Stomach smooth muscle (tissue), 2 donors: ENCODE measurements around the gene CFL2.
A peak's percentile ranks its signal among the peaks of the same experiment; 100 is the strongest.
"Not testable (repeated sequence)": the region's sequence is repeated elsewhere in the genome, so short reads cannot be mapped to it uniquely, and the experiment has no call there.

ENCODE experiments used
- H3K27ac ChIP-seq: one replicate; pipeline ENCODE4 v1.7.0; 2013; ENCODE audit warnings: mild to moderate bottlenecking, low read length, inconsistent platforms
- H3K27me3 ChIP-seq, 2 donors: one replicate each; pipeline ENCODE4 v1.7.0; 2013; ENCODE audit warnings: low read length in 2 of 2; ENCODE audit not compliant: insufficient read depth in 2 of 2, control insufficient read depth in 1 of 2
- H3K36me3 ChIP-seq, 2 donors: one replicate each; pipeline ENCODE4 v1.7.0; 2013; ENCODE audit warnings: low read length in 2 of 2; ENCODE audit not compliant: control insufficient read depth in 2 of 2, insufficient read depth in 2 of 2
- H3K4me1 ChIP-seq: one replicate; pipeline ENCODE4 v1.7.0; 2013; ENCODE audit warnings: low read length; ENCODE audit not compliant: control insufficient read depth, insufficient read depth
- H3K4me3 ChIP-seq, 2 donors: one replicate each; pipeline ENCODE4 v1.7.0; 2013; ENCODE audit warnings: low read length in 2 of 2
- H3K9ac ChIP-seq, 2 donors: one replicate each; pipeline ENCODE4 v1.7.0; 2013; ENCODE audit warnings: low read length in 2 of 2, mild to moderate bottlenecking in 1 of 2
- H3K9me3 ChIP-seq, 2 donors: one replicate each; pipeline ENCODE4 v1.7.0; 2013; ENCODE audit warnings: low read length in 2 of 2; ENCODE audit not compliant: control insufficient read depth in 2 of 2
- donor health status: healthy.
- donor health status: Pancreatic carcinoma.

CFL2 gene

GRCh38 chr14:34714320-34715126 lies at the start of gene CFL2:
Gene CFL2 (minus strand): TSS chr14:34714593. CDS start chr14:34714540, 53 bp downstream.
- peaks cover 6 to 10% of the 10 kb centered on the region in 2 donors for H3K36me3 ChIP-seq
- peak within 1 kb of the TSS; percentile 72 to 86 for H3K4me3 ChIP-seq
- peak within 1 kb of the TSS; percentile 80 to 96 for H3K9ac ChIP-seq
- no peaks in the 10 kb centered on the region for H3K4me1 ChIP-seq
- peak within 1 kb of the TSS; percentile 96 for H3K27ac ChIP-seq
- no peaks in the 10 kb centered on the region for H3K9me3 ChIP-seq
- no peaks in the 10 kb centered on the region for H3K27me3 ChIP-seq

GRCh38 chr14:34755215-34755614 lies 40.8 kb upstream of the CFL2 start:
- Histone ChIP-seq H3K36me3 (peaks cover 0 to 2% of the 10 kb centered on the region in 2 donors), H3K4me1 (no peaks in the 10 kb centered on the region), H3K27me3 (no peaks in the 10 kb centered on the region), H3K9me3 (no peaks in the 10 kb centered on the region), H3K9ac (no peak overlapping the region), H3K4me3 (no peak overlapping the region), H3K27ac (no peak overlapping the region)

- H3K27me3 ChIP-seq: no peaks in the 10 kb centered on the region
- no peaks in the 10 kb centered on the region for H3K4me1 ChIP-seq
- H3K27ac ChIP-seq: no peak overlapping the region
- H3K9ac ChIP-seq: no peak overlapping the region
- peaks cover 0 to 2% of the 10 kb centered on the region in 2 donors for H3K36me3 ChIP-seq
- H3K4me3 ChIP-seq: no peak overlapping the region
- H3K9me3 ChIP-seq: no peaks in the 10 kb centered on the region
Measured at GRCh38 chr14:34754687-34755086, 40.3 kb upstream of the CFL2 start.

GRCh38 chr14:34750670-34751069 lies 36.3 kb upstream of the CFL2 start:
- Histone ChIP-seq H3K4me1 (no peaks in the 10 kb centered on the region), H3K9me3 (no peaks in the 10 kb centered on the region), H3K36me3 (no peaks in the 10 kb centered on the region), H3K27ac (no peak overlapping the region), H3K4me3 (no peak overlapping the region), H3K9ac (no peak overlapping the region), H3K27me3 (no peaks in the 10 kb centered on the region)

- H3K36me3 ChIP-seq: no peaks in the 10 kb centered on the region
- H3K9ac ChIP-seq: no peak overlapping the region
- H3K27ac ChIP-seq: no peak overlapping the region
- no peaks in the 10 kb centered on the region for H3K9me3 ChIP-seq
- no peak overlapping the region for H3K4me3 ChIP-seq
- H3K27me3 ChIP-seq: no peaks in the 10 kb centered on the region
- no peaks in the 10 kb centered on the region for H3K4me1 ChIP-seq
Measured at GRCh38 chr14:34750233-34750632, 35.8 kb upstream of the CFL2 start.

GRCh38 chr14:34749408-34749807 lies 35.0 kb upstream of the CFL2 start:
- no peak overlapping the region for H3K4me3 ChIP-seq
- H3K27ac ChIP-seq: no peak overlapping the region
- H3K9me3 ChIP-seq: no peaks in the 10 kb centered on the region
- no peaks in the 10 kb centered on the region for H3K4me1 ChIP-seq
- H3K9ac ChIP-seq: no peak overlapping the region
- H3K36me3 ChIP-seq: no peaks in the 10 kb centered on the region
- H3K27me3 ChIP-seq: no peaks in the 10 kb centered on the region

GRCh38 chr14:34742270-34743115 lies 28.1 kb upstream of the CFL2 start:
- no peak overlapping the region for H3K9ac ChIP-seq
- H3K27me3 ChIP-seq: no peaks in the 10 kb centered on the region
- H3K27ac ChIP-seq: no peak overlapping the region
- H3K36me3 ChIP-seq: no peaks in the 10 kb centered on the region
- H3K9me3 ChIP-seq: no peaks in the 10 kb centered on the region
- H3K4me3 ChIP-seq: no peak overlapping the region
- H3K4me1 ChIP-seq: no peaks in the 10 kb centered on the region

- no peak overlapping the region for H3K9ac ChIP-seq
- no peak overlapping the region for H3K27ac ChIP-seq
- H3K36me3 ChIP-seq: no peaks in the 10 kb centered on the region
- H3K27me3 ChIP-seq: no peaks in the 10 kb centered on the region
- no peaks in the 10 kb centered on the region for H3K4me1 ChIP-seq
- H3K4me3 ChIP-seq: no peak overlapping the region
- no peaks in the 10 kb centered on the region for H3K9me3 ChIP-seq
Measured at GRCh38 chr14:34741840-34742239, 27.4 kb upstream of the CFL2 start.

- H3K4me3 ChIP-seq, H3K4me1 ChIP-seq, H3K9ac ChIP-seq, H3K27me3 ChIP-seq, H3K9me3 ChIP-seq, H3K36me3 ChIP-seq, H3K27ac ChIP-seq: not testable (repeated sequence)
Measured at GRCh38 chr14:34740139-34740538, 25.7 kb upstream of the CFL2 start.

GRCh38 chr14:34737079-34737478 lies 22.7 kb upstream of the CFL2 start:
- not testable (repeated sequence) for H3K27me3 ChIP-seq, H3K4me3 ChIP-seq, H3K9ac ChIP-seq, H3K27ac ChIP-seq, H3K36me3 ChIP-seq, H3K9me3 ChIP-seq, H3K4me1 ChIP-seq

- Histone ChIP-seq H3K9me3 (no peaks in the 10 kb centered on the region), H3K4me3 (no peak overlapping the region), H3K36me3 (no peaks in the 10 kb centered on the region), H3K27ac (no peak overlapping the region), H3K4me1 (no peaks in the 10 kb centered on the region), H3K27me3 (no peaks in the 10 kb centered on the region), H3K9ac (no peak overlapping the region)
Measured at GRCh38 chr14:34733245-34733644, 18.9 kb upstream of the CFL2 start.
